PC-3 (cell line): Measurements from ENCODE around the gene TMEM94. TPM values are rescaled to one million over a fixed set of nuclear protein-coding genes. Genes with fewer than 3 reads are reported as not detected.

Experiments
- ATAC-seq: fragments of 200-7000 bp; cut with Tn5 transposase; 2 replicates; pipeline ENCODE4 v1.9.1; 2020; ENCODE audit warnings: mild to moderate bottlenecking, moderate library complexity
- BruUV-seq: library from RNA; stranded (reverse); fragments of 400-500 nt; replicated peaks from 2 replicates; lab custom pipeline; 2021; lab: Mats Ljungman, UMichigan
- CTCF ChIA-PET: fragments of 300-600 bp; sonication (Branson Sonifier 250); formaldehyde crosslinking; loops from one replicate; lab custom pipeline; 2022; ENCODE audit warnings: antibody characterized with exemption; lab: Charles Lee
- POLR2A ChIA-PET: fragments of 300-600 bp; sonication (Branson Sonifier 250); formaldehyde crosslinking; loops from one replicate; lab custom pipeline; 2022; ENCODE audit warnings: antibody characterized with exemption; ENCODE audit not compliant: unreplicated experiment; lab: Charles Lee
- DNase-seq: peaks from one replicate; pipeline ENCODE4 v3.0.0-alpha.2; 2015
- H2AFZ ChIP-seq: fragments of 300-600 bp; sonication (generic); 2 replicates; pipeline ENCODE4 v1.6.0; 2016; ENCODE audit warnings: antibody characterized with exemption, low read length
- H3F3A ChIP-seq: fragments of 300-600 bp; sonication (generic); one replicate; pipeline ENCODE4 v1.6.0; 2017; ENCODE audit warnings: antibody characterized with exemption, low read length, control low read depth, mild to moderate bottlenecking; ENCODE audit not compliant: unreplicated experiment
- H3K27ac ChIP-seq: fragments of 300-600 bp; sonication (generic); 2 replicates; pipeline ENCODE4 v1.5.1; 2016; ENCODE audit warnings: mild to moderate bottlenecking, low read length
- H3K27me3 ChIP-seq: fragments of 300-600 bp; sonication (generic); 2 replicates; pipeline ENCODE4 v1.6.1; 2016; ENCODE audit warnings: low read length, mixed read lengths
- H3K36me3 ChIP-seq: fragments of 300-600 bp; sonication (generic); 2 replicates; pipeline ENCODE4 v1.6.1; 2016; ENCODE audit warnings: low read depth, mixed run types, low read length, mixed read lengths
- H3K4me1 ChIP-seq: fragments of 300-600 bp; sonication (generic); 2 replicates; pipeline ENCODE4 v1.5.1; 2016; ENCODE audit warnings: low read length; ENCODE audit not compliant: insufficient read depth
- H3K4me2 ChIP-seq: fragments of 300-600 bp; sonication (generic); 2 replicates; pipeline ENCODE4 v1.6.0; 2016; ENCODE audit warnings: low read length
- H3K4me3 ChIP-seq: fragments of 300-600 bp; sonication (generic); 2 replicates; pipeline ENCODE4 v1.5.1; 2016; ENCODE audit warnings: mild to moderate bottlenecking, low read length, mixed read lengths
- H3K79me2 ChIP-seq: fragments of 300-600 bp; sonication (generic); 2 replicates; pipeline ENCODE4 v1.6.1; 2017; ENCODE audit warnings: low read length, mixed read lengths
- H3K9ac ChIP-seq: fragments of 300-600 bp; sonication (generic); 2 replicates; pipeline ENCODE4 v1.6.0; 2016; ENCODE audit warnings: mild to moderate bottlenecking, low read length
- H3K9me2 ChIP-seq: fragments of 300-600 bp; sonication (generic); replicated peaks from 2 replicates; pipeline ENCODE4 v1.6.1; 2016; ENCODE audit warnings: mixed run types, low read length, mixed read lengths
- H3K9me3 ChIP-seq: fragments of 300-600 bp; sonication (generic); 2 replicates; pipeline ENCODE4 v1.6.1; 2016; ENCODE audit warnings: low read length, mixed read lengths
- H4K20me1 ChIP-seq: fragments of 300-600 bp; sonication (generic); 2 replicates; pipeline ENCODE4 v1.6.1; 2016; ENCODE audit warnings: low read length, mixed read lengths
- EZH2 ChIP-seq: fragments of 300-600 bp; sonication (generic); IDR thresholded peaks from one replicate; pipeline ENCODE4 v1.6.1; 2017; ENCODE audit warnings: antibody characterized with exemption, mild to moderate bottlenecking, low read length; ENCODE audit not compliant: unreplicated experiment
- EZH2phosphoT487 ChIP-seq: fragments of 300-600 bp; sonication (generic); IDR thresholded peaks from 2 replicates; pipeline ENCODE4 v1.6.1; 2018; ENCODE audit warnings: mild to moderate bottlenecking, antibody characterized with exemption, low read length, borderline replicate concordance
- intact Hi-C: fragments of 100-400 bp; cut with micrococcal nuclease; formaldehyde crosslinking; loops from 2 replicates; pipeline ENCODE4 v1.9.0; 2023
- total RNA-seq: library from RNA; depleted of rRNA; stranded (reverse); fragments of >200 nt; gene quantifications from 2 replicates; pipeline ENCODE4 v1.2.3, GENCODE V29; 2014
- TF ChIP-seq, protein P1 (sequence below): fragments of 300-600 bp; sonication (generic); conservative IDR thresholded peaks from 2 replicates; pipeline ENCODE4 v1.5.1; 2017; ENCODE audit warnings: antibody characterized with exemption, low read depth, mild to moderate bottlenecking, low read length

The TMEM94 gene
- total RNA-seq, 1 experiment from 2014 or later: 45.6 TPM

- Histone ChIP-seq H3K9me3 (no peaks in the 10 kb centered on the region), H3K79me2 (no peaks in the 10 kb centered on the region), H3K4me1 (no peaks in the 10 kb centered on the region), H3K27me3 (no peaks in the 10 kb centered on the region), H3K4me3 (no peak overlapping the region), H3K9me2 (no peaks in the 10 kb centered on the region), H2AFZ (no peak overlapping the region), H3K36me3 (peaks cover 31% of the 10 kb centered on the region; the same call in 1 of the 2 replicates), H4K20me1 (no peaks in the 10 kb centered on the region; the same call in 1 of the 2 replicates), H3K27ac (no peak overlapping the region), H3K9ac (no peak overlapping the region), H3K4me2 (no peak overlapping the region), H3F3A (no peaks in the 10 kb centered on the region)
- ATAC-seq (no peak), DNase-seq (no peak)
- ChIA-PET POLR2A (no interaction called here), CTCF (no interaction called here)
- intact Hi-C loops: no loop called here
- TF ChIP-seq EZH2 (no peak), EZH2phosphoT487 (no peak)
- TF ChIP-seq, protein P1, sequence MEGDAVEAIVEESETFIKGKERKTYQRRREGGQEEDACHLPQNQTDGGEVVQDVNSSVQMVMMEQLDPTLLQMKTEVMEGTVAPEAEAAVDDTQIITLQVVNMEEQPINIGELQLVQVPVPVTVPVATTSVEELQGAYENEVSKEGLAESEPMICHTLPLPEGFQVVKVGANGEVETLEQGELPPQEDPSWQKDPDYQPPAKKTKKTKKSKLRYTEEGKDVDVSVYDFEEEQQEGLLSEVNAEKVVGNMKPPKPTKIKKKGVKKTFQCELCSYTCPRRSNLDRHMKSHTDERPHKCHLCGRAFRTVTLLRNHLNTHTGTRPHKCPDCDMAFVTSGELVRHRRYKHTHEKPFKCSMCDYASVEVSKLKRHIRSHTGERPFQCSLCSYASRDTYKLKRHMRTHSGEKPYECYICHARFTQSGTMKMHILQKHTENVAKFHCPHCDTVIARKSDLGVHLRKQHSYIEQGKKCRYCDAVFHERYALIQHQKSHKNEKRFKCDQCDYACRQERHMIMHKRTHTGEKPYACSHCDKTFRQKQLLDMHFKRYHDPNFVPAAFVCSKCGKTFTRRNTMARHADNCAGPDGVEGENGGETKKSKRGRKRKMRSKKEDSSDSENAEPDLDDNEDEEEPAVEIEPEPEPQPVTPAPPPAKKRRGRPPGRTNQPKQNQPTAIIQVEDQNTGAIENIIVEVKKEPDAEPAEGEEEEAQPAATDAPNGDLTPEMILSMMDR: no peak
- BruUV-seq: no TSS peak
Measured at GRCh38 chr17:75503337-75503950, 47.0 kb downstream of the TMEM94 start.

DNA sequence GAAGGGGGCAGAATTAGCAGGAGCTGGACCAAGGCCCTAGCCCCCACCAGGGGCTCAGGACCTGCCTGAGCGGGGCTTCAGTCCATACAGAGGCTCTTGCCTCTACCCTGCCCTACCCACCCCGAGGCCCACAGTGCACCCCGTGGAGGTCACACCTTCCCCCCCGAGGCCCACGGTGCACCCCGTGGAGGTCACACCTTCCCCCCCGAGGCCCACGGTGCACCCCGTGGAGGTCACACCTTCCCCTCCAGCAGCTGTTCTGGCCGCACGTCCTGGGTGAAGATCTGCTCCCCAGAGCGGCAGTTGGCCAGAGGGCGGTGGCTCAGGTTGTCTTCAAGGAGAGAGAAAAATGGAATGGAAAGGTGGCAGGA is 47.5 kb downstream of the TMEM94 start:
- DNase-seq (no peak), ATAC-seq (no peak)
- Histone ChIP-seq H3K9ac (no peak overlapping the region), H3K4me3 (no peak overlapping the region), H3F3A (no peaks in the 10 kb centered on the region), H3K27me3 (no peaks in the 10 kb centered on the region), H2AFZ (no peak overlapping the region), H3K79me2 (no peaks in the 10 kb centered on the region), H3K9me2 (no peaks in the 10 kb centered on the region), H3K9me3 (no peaks in the 10 kb centered on the region), H3K4me1 (no peaks in the 10 kb centered on the region), H3K27ac (no peak overlapping the region), H4K20me1 (peaks cover 4% of the 10 kb centered on the region), H3K36me3 (peaks cover 31% of the 10 kb centered on the region; the same call in 1 of the 2 replicates), H3K4me2 (no peak overlapping the region)
- intact Hi-C loops: no loop called here
- TF ChIP-seq EZH2 (no peak), EZH2phosphoT487 (no peak)
- TF ChIP-seq, protein P1: no peak
- no TSS peak for BruUV-seq
- ChIA-PET CTCF (no interaction called here), POLR2A (no interaction called here)

DNA sequence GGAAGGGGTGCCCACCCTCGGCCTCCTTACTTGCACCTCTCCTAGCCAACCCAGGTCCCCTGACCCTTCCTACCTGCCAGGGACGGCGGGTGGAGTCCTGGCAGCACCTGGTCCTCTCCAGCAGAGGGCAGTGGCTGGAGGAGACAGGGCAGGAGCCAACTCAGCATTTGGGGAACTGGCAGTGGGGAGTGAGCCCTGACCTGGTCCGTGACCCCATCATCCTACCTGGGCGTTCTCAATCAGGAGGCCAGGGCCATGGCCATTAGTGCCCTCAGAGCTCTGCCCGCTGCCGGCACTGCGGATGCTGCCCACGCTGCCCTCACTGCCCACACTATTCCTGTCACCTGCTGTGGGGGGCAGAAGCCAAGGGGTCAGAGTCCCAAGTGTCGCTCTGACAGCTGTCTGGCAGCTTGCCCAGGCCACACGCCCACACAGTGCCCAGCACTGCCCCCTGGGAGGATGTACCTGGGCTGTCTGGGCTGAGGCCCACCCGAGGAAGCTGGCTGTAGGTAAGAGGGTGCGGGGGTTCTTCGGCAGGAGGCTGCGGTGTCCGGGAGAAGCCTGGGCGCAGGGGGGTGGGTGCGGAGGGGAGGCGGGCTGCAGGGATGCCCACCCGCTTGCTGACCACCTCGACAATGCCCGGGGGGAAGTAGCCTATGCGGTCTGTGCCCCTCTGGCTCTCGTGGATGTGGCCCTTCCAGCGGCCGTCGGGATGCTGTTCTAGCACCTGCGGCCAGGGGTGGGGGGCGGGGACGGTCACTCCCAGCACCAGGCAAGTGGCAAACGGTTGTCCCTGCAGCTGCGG is 48.1 kb downstream of the TMEM94 start:
- peak; percentile 67 for ATAC-seq
- ChIA-PET POLR2A (no interaction called here), CTCF (interaction anchor here (0.6 kb wide), 1 partner anchor 129 kb away, joined by 3 read pairs; no protein-coding TSS in a partner anchor)
- H3K4me2 ChIP-seq: no peak overlapping the region
- no peak overlapping the region for H3K4me3 ChIP-seq
- TF ChIP-seq, protein P1: peak; percentile 85
- no peak for TF ChIP-seq EZH2phosphoT487
- no peaks in the 10 kb centered on the region for H3K9me2 ChIP-seq
- DNase-seq: peak; percentile 65
- intact Hi-C loops: no loop called here
- no peak overlapping the region for H2AFZ ChIP-seq
- H3K4me1 ChIP-seq: no peaks in the 10 kb centered on the region
- H3K79me2 ChIP-seq: 0 out of 2 replicates have a peak, but pooled peaks cover 6% of the 10 kb centered on the region
- no peaks in the 10 kb centered on the region for H3K27me3 ChIP-seq
- H4K20me1 ChIP-seq: peaks cover 7% of the 10 kb centered on the region
- H3K36me3 ChIP-seq: peaks cover 28% of the 10 kb centered on the region; the same call in 1 of the 2 replicates
- no peak overlapping the region for H3K27ac ChIP-seq
- H3K9ac ChIP-seq: no peak overlapping the region
- no peaks in the 10 kb centered on the region for H3F3A ChIP-seq
- H3K9me3 ChIP-seq: no peaks in the 10 kb centered on the region
- BruUV-seq: no TSS peak
